ENCODE data around the gene HSFX4.
"Not testable (repeated sequence)": the region's sequence is repeated elsewhere in the genome, so short reads cannot be mapped to it uniquely, and the experiment has no call there.

HSFX4 gene, protein sequence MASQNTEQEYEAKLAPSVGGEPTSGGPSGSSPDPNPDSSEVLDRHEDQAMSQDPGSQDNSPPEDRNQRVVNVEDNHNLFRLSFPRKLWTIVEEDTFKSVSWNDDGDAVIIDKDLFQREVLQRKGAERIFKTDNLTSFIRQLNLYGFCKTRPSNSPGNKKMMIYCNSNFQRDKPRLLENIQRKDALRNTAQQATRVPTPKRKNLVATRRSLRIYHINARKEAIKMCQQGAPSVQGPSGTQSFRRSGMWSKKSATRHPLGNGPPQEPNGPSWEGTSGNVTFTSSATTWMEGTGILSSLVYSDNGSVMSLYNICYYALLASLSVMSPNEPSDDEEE

DNA sequence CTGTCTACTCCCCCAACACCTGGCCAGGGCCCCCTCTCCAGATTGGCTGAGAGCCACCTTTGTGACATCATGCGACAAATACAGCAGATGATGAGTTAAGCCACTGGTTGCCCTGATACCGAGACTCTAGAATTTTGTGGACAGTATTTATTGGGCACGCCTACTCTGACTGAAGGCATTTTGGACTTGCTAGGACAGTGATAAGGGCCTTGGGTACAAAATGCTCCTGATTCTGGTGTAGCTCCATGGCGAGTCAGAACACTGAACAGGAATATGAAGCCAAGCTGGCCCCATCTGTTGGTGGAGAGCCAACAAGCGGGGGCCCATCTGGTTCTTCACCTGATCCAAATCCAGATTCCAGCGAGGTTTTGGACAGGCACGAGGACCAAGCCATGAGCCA is at the start of gene HSFX4:
TSS of gene HSFX4 (plus strand) at position 174 of the 400 bp plus-strand sequence. CDS start at position 246, 72 bp downstream.
- not testable (repeated sequence) for DNase-seq (ENCODE audit: low read depth, low spot score)

DNA sequence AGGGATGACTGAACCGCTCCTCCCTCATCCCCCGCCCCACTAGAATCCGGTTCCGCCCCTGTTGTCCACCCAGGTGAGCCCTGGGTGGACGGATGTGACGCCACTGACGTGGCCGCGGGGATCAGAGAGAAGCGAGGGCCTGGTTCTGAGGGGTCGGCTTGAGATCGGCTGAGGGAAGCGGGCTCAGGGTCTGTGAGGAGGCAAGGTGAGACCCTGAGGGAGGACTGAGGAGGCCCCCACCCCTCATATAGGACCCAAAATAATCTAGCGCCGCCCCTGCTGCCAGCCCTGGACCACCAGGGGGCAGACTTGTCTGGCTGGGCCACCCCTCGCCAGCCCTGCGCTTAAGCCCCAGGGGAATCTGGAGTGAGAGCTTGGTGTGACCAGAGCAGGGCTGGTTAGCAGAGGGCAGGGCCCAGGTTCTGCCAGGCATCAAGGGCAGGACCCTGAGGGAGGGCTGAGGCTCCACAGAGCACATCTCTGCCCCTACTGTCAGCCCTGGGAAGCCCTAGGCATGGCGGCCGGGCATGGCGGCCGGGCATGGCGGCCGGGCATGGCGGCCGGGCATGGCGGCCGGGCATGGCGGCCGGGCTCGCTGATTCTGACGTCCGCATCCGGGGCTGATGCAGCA is 48.2 kb upstream of the HSFX4 start, which contains the start of gene MAGEA8:
TSS of gene MAGEA8 (plus strand) at position 103 of the 631 bp plus-strand sequence. CDS start 3,090 bp downstream, outside the sequence.
- DNase-seq (ENCODE audit: low read depth, low spot score), result no peak

GRCh38 chrX:149890828-149891227 is 38.5 kb upstream of the HSFX4 start:
- DNase-seq (ENCODE audit: low read depth, low spot score), result not testable (repeated sequence)

GRCh38 chrX:149898554-149898953 is 30.8 kb upstream of the HSFX4 start:
- DNase-seq (ENCODE audit: low read depth, low spot score), result no peak

- DNase-seq (ENCODE audit: low read depth, low spot score), result no peak
Measured at GRCh38 chrX:149903889-149904748, 25.3 kb upstream of the HSFX4 start.

GRCh38 chrX:149908308-149908707 is 21.1 kb upstream of the HSFX4 start:
- DNase-seq (ENCODE audit: low read depth, low spot score), result no peak

DNA sequence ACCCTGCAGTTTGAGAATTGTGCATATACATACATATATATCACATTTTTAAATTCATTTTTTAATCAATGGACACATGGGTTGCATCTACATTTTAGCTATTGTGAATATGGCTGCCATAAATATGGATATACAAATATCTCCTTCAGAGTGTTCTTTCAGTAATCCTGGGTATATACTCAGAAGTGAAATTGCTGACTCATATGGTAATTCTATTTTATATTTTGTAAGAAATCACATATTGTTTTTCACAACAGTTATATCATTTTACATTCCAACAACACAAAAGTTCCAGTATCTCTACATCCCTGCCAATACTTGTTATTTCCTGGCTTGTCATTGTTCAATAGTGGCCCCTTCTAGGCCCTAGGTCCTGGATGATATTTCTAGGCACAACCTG is 20.6 kb upstream of the HSFX4 start:
- no peak for DNase-seq (ENCODE audit: low read depth, low spot score)

- no peak for DNase-seq (ENCODE audit: low read depth, low spot score)
Measured at GRCh38 chrX:149909324-149910177, 19.8 kb upstream of the HSFX4 start.

- DNase-seq (ENCODE audit: low read depth, low spot score), result no peak
Measured at GRCh38 chrX:149910178-149910695, 19.1 kb upstream of the HSFX4 start.

- DNase-seq (ENCODE audit: low read depth, low spot score), result no peak
Measured at GRCh38 chrX:149916745-149917392, 12.5 kb upstream of the HSFX4 start.

GRCh38 chrX:149923836-149924235 is 5.5 kb upstream of the HSFX4 start:
- DNase-seq (ENCODE audit: low read depth, low spot score), result not testable (repeated sequence)

- DNase-seq (ENCODE audit: low read depth, low spot score), result not testable (repeated sequence)
Measured at GRCh38 chrX:149924434-149924833, 4.9 kb upstream of the HSFX4 start.

- DNase-seq (ENCODE audit: low read depth, low spot score), result not testable (repeated sequence)
Measured at GRCh38 chrX:149927245-149927963, 2.0 kb upstream of the HSFX4 start.

- DNase-seq (ENCODE audit: low read depth, low spot score), result not testable (repeated sequence)
Measured at GRCh38 chrX:149927964-149928258, 1.5 kb upstream of the HSFX4 start.

GRCh38 chrX:149928635-149929034 is 738 bp upstream of the HSFX4 start:
- DNase-seq (ENCODE audit: low read depth, low spot score), result not testable (repeated sequence)

DNA sequence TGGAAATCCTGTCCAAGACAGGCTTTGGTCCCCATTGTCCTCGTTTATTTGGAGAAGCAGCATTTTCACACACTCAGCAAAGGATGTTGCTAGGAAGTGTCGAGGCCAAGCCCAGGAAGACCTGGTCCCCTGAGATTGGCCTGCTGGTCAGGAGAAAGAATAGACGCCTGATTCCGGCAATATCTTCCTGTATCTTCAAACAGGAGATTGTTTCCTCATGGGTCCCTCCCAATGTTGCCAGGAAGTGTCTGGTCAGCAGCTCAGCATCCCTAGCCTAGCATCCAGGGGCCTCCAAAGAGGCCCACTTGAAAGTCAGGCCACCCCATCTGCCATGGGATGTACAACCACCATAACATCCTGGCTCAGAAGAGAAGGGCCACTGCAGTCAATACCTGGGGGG is 2.0 kb downstream of the HSFX4 start:
- not testable (repeated sequence) for DNase-seq (ENCODE audit: low read depth, low spot score)

DNA sequence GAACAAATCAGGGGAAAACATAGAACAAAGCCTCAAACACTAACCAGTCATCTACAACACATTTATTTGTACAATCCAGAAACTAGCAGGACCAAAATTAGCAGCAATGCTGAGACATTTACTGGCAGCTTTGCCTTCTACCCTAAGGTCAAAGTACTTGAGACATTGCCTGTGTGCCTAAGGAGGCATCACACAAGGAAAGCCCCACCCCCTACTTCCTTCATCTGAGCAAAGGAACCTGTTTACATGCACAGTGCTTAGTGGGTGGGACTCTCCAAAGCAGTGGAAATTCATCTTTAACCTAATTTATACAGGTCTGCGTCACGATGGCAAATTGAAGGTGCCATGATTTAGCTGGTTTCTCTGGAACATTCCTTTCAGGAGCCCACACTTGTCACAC is 2.8 kb downstream of the HSFX4 start:
- DNase-seq (ENCODE audit: low read depth, low spot score), result not testable (repeated sequence)

- DNase-seq (ENCODE audit: low read depth, low spot score), result not testable (repeated sequence)
Measured at GRCh38 chrX:149932970-149933369, 3.6 kb downstream of the HSFX4 start.

GRCh38 chrX:149933547-149933946 is 4.2 kb downstream of the HSFX4 start:
- not testable (repeated sequence) for DNase-seq (ENCODE audit: low read depth, low spot score)

- DNase-seq (ENCODE audit: low read depth, low spot score), result not testable (repeated sequence)
Measured at GRCh38 chrX:149937328-149937727, 8.0 kb downstream of the HSFX4 start.
